HepG2 (cell line): ENCODE data around the gene EXOC6B. TPM values are rescaled to one million over a fixed set of nuclear protein-coding genes. Genes with fewer than 3 reads are reported as not detected.

Experiments used
- AGO2 ChIP-seq: fragments of 200-400 bp; formaldehyde crosslinking; optimal IDR thresholded peaks from 2 replicates; pipeline ENCODE3; 2017; ENCODE audit warnings: mild to moderate bottlenecking, low read depth, low read length, moderate library complexity
- ATF7 ChIP-seq, 2 experiments: fragments of 450-650 bp in 1 of 2; sonication (generic) in 1 of 2; formaldehyde crosslinking in 1 of 2; IDR thresholded peaks; 2 replicates each; pipeline versions ENCODE4 v1.4.0 to v1.6.1; 2016 to 2020; ENCODE audit warnings: antibody characterized with exemption in 1 of 2, mild to moderate bottlenecking in 1 of 2, missing genetic modification reagents in 1 of 2
- DDIT3 ChIP-seq: sonication (generic); formaldehyde crosslinking; IDR thresholded peaks from 2 replicates; pipeline ENCODE4 v1.4.0; 2020; ENCODE audit warnings: mild to moderate bottlenecking, missing genetic modification reagents
- EP300 ChIP-seq, 3 experiments: sonication (generic) in 1 of 3; formaldehyde crosslinking in 1 of 3; IDR thresholded peaks; 2 replicates each; pipeline versions ENCODE4 v1.5.1 to v1.6.1; 2011 to 2020; ENCODE audit warnings: low read depth in 2 of 3, low read length in 2 of 3, borderline replicate concordance in 1 of 3, improper control_type of control experiment in 1 of 3, mild to moderate bottlenecking in 1 of 3, missing genetic modification reagents in 1 of 3, moderate library complexity in 1 of 3
- ETV5 ChIP-seq: IDR thresholded peaks from 2 replicates; pipeline ENCODE4 v1.6.1; 2018; ENCODE audit warnings: missing biosample characterization, missing genetic modification reagents, inconsistent platforms, borderline replicate concordance
- JUND ChIP-seq: sonication (generic); formaldehyde crosslinking; IDR thresholded peaks from 2 replicates; pipeline ENCODE4 v1.8.0; 2022; ENCODE audit warnings: mild to moderate bottlenecking, missing genetic modification reagents
- KDM2A ChIP-seq: sonication (generic); formaldehyde crosslinking; IDR thresholded peaks from 2 replicates; pipeline ENCODE4 v1.4.0; 2020; ENCODE audit warnings: low read depth, missing genetic modification reagents, borderline replicate concordance
- NR2C2 ChIP-seq: sonication (generic); formaldehyde crosslinking; IDR thresholded peaks from 2 replicates; pipeline ENCODE4 v1.4.0; 2020; ENCODE audit warnings: missing genetic modification reagents, mild to moderate bottlenecking, moderate library complexity, borderline replicate concordance
- PBX3 ChIP-seq: sonication (generic); formaldehyde crosslinking; IDR thresholded peaks from 2 replicates; pipeline ENCODE4 v1.8.1; 2023; ENCODE audit warnings: missing genetic modification reagents, inconsistent platforms, borderline replicate concordance
- POLR2A ChIP-seq, 2 experiments: IDR thresholded peaks; 2 replicates each; pipeline ENCODE4 v1.6.1; 2011; ENCODE audit warnings: low read depth in 2 of 2, low read length in 2 of 2, mild to moderate bottlenecking in 1 of 2, moderate library complexity in 1 of 2; ENCODE audit not compliant: insufficient read depth in 1 of 2
- POLR2AphosphoS2 ChIP-seq: IDR thresholded peaks from 2 replicates; pipeline ENCODE4 v1.6.1; 2011; ENCODE audit warnings: low read depth, low read length, improper control_type of control experiment
- PREB ChIP-seq: sonication (generic); formaldehyde crosslinking; IDR thresholded peaks from 2 replicates; pipeline ENCODE4 v1.4.0; 2020; ENCODE audit warnings: missing genetic modification reagents
- SNAPC4 ChIP-seq: sonication (generic); formaldehyde crosslinking; IDR thresholded peaks from 2 replicates; pipeline ENCODE4 v1.4.0; 2020; ENCODE audit warnings: mild to moderate bottlenecking, missing genetic modification reagents
- SP4 ChIP-seq: sonication (generic); formaldehyde crosslinking; IDR thresholded peaks from 2 replicates; pipeline ENCODE4 v1.8.1; 2023; ENCODE audit warnings: mild to moderate bottlenecking, missing genetic modification reagents
- ZBTB42 ChIP-seq: sonication (generic); formaldehyde crosslinking; IDR thresholded peaks from 2 replicates; pipeline ENCODE4 v1.5.0; 2020; ENCODE audit warnings: mild to moderate bottlenecking, missing genetic modification reagents
- ZFX ChIP-seq: sonication (generic); formaldehyde crosslinking; IDR thresholded peaks from 2 replicates; pipeline ENCODE4 v1.4.0; 2020; ENCODE audit warnings: mild to moderate bottlenecking, low read depth, missing genetic modification reagents, moderate library complexity
- ZMAT3 ChIP-seq: sonication (generic); formaldehyde crosslinking; conservative IDR thresholded peaks from 2 replicates; pipeline ENCODE4 v1.7.0; 2021; ENCODE audit warnings: missing genetic modification reagents
- ZNF121 ChIP-seq: sonication (generic); formaldehyde crosslinking; IDR thresholded peaks from 2 replicates; pipeline ENCODE4 v1.5.0; 2020; ENCODE audit warnings: mild to moderate bottlenecking, missing genetic modification reagents
- ZNF24 ChIP-seq: fragments of 450-650 bp; IDR thresholded peaks from 2 replicates; pipeline ENCODE4 v1.6.1; 2017; ENCODE audit warnings: antibody characterized with exemption, mild to moderate bottlenecking
- ZNF274 ChIP-seq: sonication (generic); formaldehyde crosslinking; IDR thresholded peaks from 2 replicates; pipeline ENCODE4 v1.5.1; 2020; ENCODE audit warnings: mild to moderate bottlenecking, missing genetic modification reagents
- ZNF496 ChIP-seq: sonication (generic); formaldehyde crosslinking; IDR thresholded peaks from 2 replicates; pipeline ENCODE4 v1.8.1; 2023; ENCODE audit warnings: mild to moderate bottlenecking, moderate library complexity, missing genetic modification reagents; ENCODE audit not compliant: insufficient replicate concordance
- ZNF615 ChIP-seq: sonication (generic); formaldehyde crosslinking; IDR thresholded peaks from 2 replicates; pipeline ENCODE4 v1.5.0; 2020; ENCODE audit warnings: mild to moderate bottlenecking, missing genetic modification reagents, borderline replicate concordance
- polyA plus RNA-seq, 8 experiments: library from polyadenylated mRNA; depleted of rRNA in 3 of 8; stranded (reverse) in 7 of 8; unstranded in 1 of 8; fragments of >200 nt; fragmentation: Illumina TruSeq in 4 of 8; extraction: Trizol in 4 of 8; gene quantifications; 2 replicates each; pipeline versions ENCODE4 v1.2.1 to v1.2.3, GENCODE V29; 2011 to 2016; ENCODE audit warnings: low read depth in 4 of 8, missing spikeins in 1 of 8, mixed read lengths in 1 of 8; ENCODE audit not compliant: insufficient read depth in 1 of 8
- total RNA-seq, 5 experiments: library from RNA; depleted of rRNA; stranded (reverse); fragments of >200 nt; fragmentation: Illumina TruSeq; extraction: Trizol; gene quantifications; 2 replicates each; pipeline ENCODE4 v1.2.3, GENCODE V29; 2016; ENCODE audit warnings: low read depth in 1 of 5

Gene EXOC6B
- total and polyA plus RNA-seq, 2 of the 13 experiments (the other 11 are each of a cell fraction or from before 2014, with no cell fraction given) = 9.1 to 15.9 TPM

- TF ChIP-seq EP300 (IDR thresholded peaks at IDR 0.05; ENCODE audit: low read depth in 2 of 2, low read length in 2 of 2) = no peak; a peak in 1 of 4 replicates
- no peak for TF ChIP-seq EP300 (CRISPR knock-in tag; IDR thresholded peaks at IDR 0.05; ENCODE audit: borderline replicate concordance)
- no peak for TF ChIP-seq POLR2A (IDR thresholded peaks at IDR 0.05; ENCODE audit: insufficient read depth in 1 of 2, low read depth in 2 of 2, low read length in 2 of 2)
- TF ChIP-seq ZNF615 (CRISPR knock-in tag) = no peak
- TF ChIP-seq SP4 = peak; percentile 60; the same call in 1 of the 2 replicates
- TF ChIP-seq ZFX (CRISPR knock-in tag) = peak; percentile 65
- TF ChIP-seq ZBTB42 (CRISPR knock-in tag) = no peak
- no peak for TF ChIP-seq NR2C2 (CRISPR knock-in tag)
- TF ChIP-seq ETV5 (CRISPR knock-in tag) = no peak; the same call in 1 of the 2 replicates
- no peak for TF ChIP-seq ZNF24
- peak; percentile 47; the same call in 1 of the 2 replicates for TF ChIP-seq ZMAT3 (CRISPR knock-in tag)
- TF ChIP-seq KDM2A (CRISPR knock-in tag) = peak; percentile 93
- TF ChIP-seq SNAPC4 = no peak
- peak; percentile 65; the same call in 1 of the 2 replicates for TF ChIP-seq ZNF274
- TF ChIP-seq AGO2 = no peak
- TF ChIP-seq ZNF496 (CRISPR knock-in tag) = no peak
- TF ChIP-seq ATF7 (IDR thresholded peaks at IDR 0.05) = no peak
- no peak for TF ChIP-seq ATF7 (CRISPR knock-in tag; IDR thresholded peaks at IDR 0.05)
- TF ChIP-seq JUND (CRISPR knock-in tag) = no peak
- TF ChIP-seq DDIT3 = no peak
- TF ChIP-seq ZNF121 = no peak
- no peak for TF ChIP-seq PREB
- TF ChIP-seq PBX3 = no peak
- TF ChIP-seq POLR2AphosphoS2 = no peak
These were observed 36.6 kb upstream of the EXOC6B start (continued) for GRCh38 chr2:72862239-72862988.
